GM21825 (cell line): ENCODE measurements around the gene INKA1.
"Not testable (repeated sequence)": the region's sequence is repeated elsewhere in the genome, so short reads cannot be mapped to it uniquely, and the experiment has no call there.

ENCODE experiments used
- ATAC-seq: cut with Tn5 transposase; IDR thresholded peaks from one replicate; pipeline ENCODE4 v1.9.1; 2021; ENCODE audit warnings: mild to moderate bottlenecking, moderate library complexity; ENCODE audit not compliant: unreplicated experiment

The INKA1 gene

GRCh38 chr3:49802719-49803464 is at the start of gene INKA1:
Gene INKA1, plus strand, starts transcription at chr3:49803261. Its CDS starts 132 bp downstream, at chr3:49803393.
- peak; percentile 48 for ATAC-seq

DNA sequence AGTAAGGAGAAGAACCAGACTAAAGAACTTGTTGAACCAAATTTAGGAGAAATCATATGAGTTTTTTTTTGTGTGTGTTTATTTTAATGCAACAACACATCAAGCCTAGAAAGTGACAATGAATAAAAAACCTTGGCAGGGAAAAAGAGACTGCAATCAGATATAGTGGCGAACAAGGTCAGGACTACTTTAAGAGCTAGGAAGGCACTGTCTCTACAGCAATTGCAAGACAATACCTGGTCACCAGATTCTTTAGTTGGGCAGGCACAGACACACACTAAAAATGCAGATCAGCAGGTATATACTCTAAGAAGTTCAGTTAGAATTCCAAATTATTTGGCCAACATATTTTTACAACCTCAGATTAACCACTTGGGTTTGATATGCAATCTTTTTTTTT is 48.5 kb upstream of the INKA1 start:
- ATAC-seq = no peak

DNA sequence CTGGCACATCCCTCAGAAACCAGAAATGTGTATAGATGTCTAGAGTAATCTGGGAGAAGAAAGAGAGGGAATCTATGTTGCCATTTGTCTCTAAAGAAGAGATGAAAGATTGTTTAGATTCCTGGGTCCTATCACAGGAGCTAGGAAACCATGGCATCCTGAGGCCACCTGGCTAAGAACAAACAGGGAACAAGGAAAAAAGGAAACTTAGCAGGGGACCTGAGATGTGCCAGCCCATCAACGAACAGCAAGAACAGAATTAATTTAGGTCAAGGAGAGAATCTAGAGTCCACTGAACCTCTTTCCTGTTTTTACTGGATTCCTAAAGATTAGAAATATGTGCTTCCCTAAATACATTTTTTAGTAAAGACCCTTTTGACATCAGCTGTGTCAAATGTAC is 47.0 kb upstream of the INKA1 start:
- no peak for ATAC-seq

- ATAC-seq = no peak
These were observed 45.9 kb upstream of the INKA1 start for GRCh38 chr3:49757197-49757596.

GRCh38 chr3:49759226-49759625 is 43.8 kb upstream of the INKA1 start:
- ATAC-seq = no peak

- ATAC-seq = no peak
These were observed 41.4 kb upstream of the INKA1 start for GRCh38 chr3:49761661-49762060.

DNA sequence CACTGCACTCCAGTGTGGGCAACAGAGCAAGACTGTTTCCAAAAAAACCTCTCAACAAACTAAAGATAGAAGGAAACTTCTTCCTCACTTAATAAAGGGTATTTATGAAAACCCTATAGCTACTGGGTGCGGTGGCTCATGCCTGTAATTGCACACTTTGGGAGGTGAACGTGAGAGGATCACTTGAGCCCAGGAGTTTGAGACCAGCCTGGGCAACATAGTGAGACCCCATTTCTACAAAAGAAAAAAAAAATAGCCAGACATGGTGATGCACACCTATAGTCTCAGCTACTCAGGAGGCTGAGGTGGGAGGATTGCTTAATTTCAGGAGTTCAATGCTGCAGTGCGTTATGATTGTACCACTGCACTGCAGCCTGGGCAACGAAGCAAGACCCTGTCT is 39.1 kb upstream of the INKA1 start:
- ATAC-seq = no peak

DNA sequence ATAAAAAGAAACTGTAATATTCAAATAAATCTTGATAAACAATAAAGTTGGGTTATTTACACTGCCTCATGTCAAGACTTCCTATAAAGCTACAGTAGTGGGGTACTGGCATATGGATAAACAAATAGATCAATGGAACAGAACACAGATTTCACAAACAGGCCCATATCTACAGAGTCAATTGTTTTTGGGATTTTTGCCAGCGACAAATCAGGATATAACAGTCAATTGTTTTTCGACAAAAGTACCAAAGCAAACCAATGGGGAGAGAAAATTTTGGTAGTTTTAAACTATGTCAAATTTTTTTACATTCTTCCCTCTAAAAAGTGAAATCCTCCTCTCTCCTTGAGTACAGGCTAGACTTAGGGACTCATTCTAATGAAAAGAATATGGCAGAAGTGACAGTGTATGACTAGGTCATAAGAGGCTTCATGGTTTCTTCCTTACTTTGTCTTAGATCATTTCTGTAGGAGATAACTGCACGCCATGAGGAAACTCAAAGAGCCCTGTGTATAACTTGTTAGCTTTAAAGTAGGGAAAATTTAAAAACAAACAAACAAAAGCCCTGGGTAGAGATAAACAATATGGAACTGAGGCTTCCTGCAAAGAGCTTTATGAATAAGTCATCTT is 33.7 kb upstream of the INKA1 start:
- ATAC-seq = no peak

DNA sequence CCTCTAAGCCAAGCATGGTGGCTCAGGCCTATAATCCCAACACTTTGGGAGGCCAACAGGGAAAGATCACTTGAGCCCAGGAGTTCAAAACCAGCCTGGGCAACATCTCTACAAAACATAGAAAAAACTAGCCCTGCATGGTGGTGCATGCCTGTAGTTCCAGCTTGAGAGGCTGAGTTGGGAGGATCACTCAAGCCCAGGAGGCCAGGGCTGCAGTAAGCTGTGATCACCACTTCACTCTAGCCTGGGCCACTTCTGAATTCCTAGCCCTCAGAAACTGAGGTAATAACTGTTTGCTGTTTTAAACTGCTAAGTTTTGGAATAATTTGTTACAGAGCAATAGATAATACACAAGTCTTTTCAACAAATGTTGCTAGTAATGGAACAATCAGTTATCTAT is 33.1 kb upstream of the INKA1 start:
- no peak for ATAC-seq

GRCh38 chr3:49771340-49771938 is 31.6 kb upstream of the INKA1 start:
- no peak for ATAC-seq

- no peak for ATAC-seq
These were observed 30.4 kb upstream of the INKA1 start for GRCh38 chr3:49772703-49773102.

DNA sequence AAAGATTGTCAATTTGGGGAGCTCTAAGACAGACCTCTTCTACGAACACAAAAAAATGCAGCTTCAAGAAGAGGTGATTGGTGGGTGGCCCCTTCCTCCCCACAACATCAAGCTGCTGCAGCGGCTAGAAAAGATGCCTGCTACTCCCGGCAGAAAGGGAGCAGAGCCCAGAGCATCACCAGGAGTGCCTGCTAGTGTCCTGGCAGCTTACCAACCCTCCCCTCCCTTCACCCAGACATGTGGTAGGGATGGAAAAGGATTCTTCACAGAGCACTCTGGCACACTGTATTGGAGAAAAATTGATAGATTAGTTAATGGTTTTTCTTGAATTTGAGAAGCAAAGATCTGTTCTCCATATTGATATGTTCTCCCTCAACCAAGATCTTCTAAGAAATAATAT is 27.5 kb upstream of the INKA1 start:
- ATAC-seq = no peak

DNA sequence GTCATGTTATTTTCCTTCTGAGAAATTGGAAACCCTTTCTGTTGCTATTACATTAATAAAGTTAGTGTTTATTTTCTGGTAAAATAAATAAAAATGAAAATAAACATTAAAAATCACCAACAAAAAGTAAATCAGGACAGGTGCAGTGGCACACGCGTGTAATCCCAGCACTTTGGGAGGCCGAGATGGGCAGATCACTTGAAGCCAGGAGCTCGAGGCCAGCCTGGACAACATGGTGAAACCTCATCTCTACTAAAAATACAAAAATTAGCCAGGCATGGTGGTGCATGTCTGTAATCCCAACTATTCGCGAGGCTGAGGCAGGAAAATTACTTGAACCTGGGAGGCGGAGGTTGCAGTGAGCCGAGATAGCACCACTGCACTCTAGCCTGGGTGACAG is 27.0 kb upstream of the INKA1 start:
- ATAC-seq = not testable (repeated sequence)

DNA sequence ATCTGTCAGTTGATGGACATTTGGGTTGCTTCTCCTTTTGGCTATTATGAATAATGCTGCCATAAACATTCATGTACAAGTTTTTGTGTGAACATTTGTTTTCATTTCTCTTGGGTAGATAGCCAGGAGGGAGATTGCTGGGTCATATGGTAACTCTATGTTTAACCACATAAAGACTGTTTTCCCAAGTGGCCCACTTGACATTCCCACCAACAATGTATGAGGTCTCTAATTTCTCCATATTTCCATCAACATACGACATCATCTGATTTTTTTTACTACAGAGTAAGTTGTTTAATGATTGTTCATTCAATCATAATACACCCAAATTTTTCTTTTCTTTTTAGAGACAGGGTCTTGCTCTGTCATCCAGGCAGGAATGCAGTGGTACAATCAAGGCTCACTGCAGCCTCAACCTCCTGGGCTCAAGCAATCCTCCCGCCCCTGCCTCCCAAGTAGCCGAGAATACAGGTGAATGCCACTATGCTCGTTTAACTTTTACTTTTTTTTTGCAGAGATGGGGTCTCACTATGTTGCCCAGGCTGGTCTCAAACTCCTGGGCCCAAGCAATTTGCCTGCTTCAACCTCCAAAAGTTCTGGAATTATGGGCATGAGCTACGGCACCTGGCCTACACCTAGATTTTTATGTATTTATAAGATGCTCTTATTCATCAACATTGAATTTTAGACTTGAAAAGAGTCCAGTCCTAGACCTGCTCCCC is 23.5 kb upstream of the INKA1 start:
- no peak for ATAC-seq

DNA sequence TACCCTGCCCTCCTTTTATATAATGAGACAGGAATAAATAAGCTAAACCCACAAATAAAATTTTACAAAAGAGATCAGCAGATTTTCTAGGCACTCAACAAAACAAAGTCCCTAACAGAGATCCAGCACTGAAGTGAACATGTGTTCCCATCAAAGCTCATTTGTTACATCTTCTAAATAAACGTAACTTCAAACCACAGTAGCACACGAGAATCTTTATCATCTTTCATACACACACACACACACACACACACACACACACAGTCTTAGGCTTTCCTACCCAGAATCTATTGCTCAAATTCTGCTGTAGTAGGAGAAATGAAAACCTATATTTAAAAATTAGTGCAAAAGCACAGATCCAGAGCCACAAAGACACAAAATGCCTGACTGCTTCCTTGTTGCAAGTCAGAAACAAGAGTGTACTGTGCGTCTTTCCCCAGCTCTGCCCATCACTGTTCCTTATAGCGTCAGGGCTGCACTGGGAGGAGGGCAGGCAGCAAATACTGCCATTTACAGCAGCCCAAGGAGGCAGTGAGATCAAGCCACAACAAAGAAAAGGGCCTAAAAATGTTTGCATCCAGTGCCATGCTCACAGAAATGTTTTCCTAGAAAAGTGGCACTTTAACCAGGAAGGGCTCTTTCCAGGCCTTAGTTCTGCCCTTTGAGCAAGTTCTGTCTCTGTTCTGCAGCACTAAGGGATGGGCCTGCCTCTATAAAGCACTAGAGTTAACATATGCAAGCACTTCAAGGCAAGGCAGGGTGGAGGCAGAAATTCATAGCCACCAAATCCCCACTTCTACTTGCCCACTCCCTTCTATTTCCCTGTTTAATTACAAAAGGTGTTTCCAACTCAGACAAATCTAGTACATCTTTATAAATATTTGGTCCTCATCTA is 22.7 kb upstream of the INKA1 start:
- no peak for ATAC-seq

GRCh38 chr3:49780975-49781365 is 22.1 kb upstream of the INKA1 start:
- not testable (repeated sequence) for ATAC-seq

DNA sequence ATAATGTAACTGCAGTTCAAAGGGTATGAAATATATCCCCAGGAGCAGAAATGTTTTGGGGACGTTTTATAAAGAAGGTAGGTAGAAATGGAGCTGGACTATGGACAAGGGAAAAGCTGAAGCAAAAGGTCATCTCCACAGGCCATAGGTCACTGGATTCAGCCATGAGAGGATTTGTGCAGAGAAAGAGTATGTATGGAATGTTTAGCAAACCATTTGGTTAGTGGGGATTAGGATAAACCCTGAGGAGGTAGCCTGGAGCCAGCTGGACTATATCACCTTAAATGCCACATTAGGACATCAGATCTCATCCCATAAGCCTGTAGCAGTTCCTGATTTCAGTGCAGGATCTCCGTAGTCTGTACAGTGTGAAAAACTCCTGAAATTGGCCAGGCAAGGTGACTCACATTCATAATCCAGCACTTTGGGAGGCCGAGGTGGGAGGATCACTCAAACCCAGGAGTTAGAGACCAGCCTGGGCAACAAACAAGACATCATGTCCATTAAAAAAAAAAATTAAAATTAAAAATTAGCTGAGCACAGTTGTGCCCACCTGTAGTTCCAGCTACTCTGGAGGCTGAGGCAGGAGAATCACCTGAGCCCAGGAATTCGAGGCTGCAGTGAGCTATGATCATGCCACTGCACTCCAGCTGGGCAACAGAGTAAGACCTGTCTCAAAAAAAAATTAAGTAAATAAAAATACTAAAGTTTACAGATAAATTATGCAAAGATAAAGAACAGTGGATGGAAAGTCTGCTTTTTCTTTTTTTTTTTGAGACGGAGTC is 21.5 kb upstream of the INKA1 start:
- ATAC-seq = no peak

DNA sequence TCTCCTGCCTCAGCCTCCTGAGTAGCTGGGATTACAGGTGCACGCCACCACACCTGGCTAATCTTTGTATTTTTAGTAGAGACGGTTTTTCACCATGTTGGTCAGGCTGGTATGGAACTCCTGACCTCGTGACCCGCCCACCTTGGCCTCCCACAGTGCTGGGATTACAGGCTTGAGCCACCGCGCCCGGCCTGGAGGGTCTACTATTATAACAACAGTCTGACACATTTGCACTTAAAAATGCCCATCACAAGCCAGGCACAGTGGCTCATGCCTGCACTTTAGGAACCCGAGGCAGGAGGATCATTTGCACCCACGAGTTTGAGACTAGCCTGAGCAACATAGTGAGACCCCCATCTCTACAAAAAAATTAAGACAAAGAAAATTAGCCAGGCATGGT is 20.8 kb upstream of the INKA1 start:
- not testable (repeated sequence) for ATAC-seq

GRCh38 chr3:49785565-49786356 is 17.3 kb upstream of the INKA1 start:
- ATAC-seq = peak; percentile 36
